Measurements from ENCODE around the gene ARHGAP6.
"Not testable (repeated sequence)": the region's sequence is repeated elsewhere in the genome, so short reads cannot be mapped to it uniquely, and the experiment has no call there.

ARHGAP6 gene

DNA sequence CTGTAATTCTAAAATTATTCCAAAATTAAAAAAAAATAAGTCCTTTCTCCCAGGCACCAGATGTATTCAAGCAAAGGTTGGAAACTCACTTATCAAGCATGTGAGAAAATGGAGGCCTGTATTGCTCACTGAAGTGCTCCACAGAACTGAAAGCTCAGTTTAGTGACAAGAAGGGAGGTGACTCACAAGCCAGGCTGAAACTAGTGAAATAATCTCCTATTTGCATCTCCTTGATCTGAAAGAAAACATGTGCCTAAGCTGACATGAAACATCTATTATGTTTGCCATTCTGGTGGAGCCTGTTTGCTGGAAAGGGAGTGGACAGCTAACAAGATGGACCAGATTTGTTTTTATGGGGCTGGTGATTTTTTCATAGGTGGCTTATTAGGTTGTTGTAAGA is 426.5 kb downstream of the ARHGAP6 start:
- TF ChIP-seq TCF4 (CRISPR knock-in tag; IDR thresholded peaks at IDR 0.05; ENCODE audit: borderline replicate concordance) (peak; percentile 38; the same call in 1 of the 2 replicates), ISL1 (CRISPR knock-in tag; IDR thresholded peaks at IDR 0.05) (no peak; the same call in 1 of the 2 replicates)
- peak; percentile 90 for ATAC-seq

DNA sequence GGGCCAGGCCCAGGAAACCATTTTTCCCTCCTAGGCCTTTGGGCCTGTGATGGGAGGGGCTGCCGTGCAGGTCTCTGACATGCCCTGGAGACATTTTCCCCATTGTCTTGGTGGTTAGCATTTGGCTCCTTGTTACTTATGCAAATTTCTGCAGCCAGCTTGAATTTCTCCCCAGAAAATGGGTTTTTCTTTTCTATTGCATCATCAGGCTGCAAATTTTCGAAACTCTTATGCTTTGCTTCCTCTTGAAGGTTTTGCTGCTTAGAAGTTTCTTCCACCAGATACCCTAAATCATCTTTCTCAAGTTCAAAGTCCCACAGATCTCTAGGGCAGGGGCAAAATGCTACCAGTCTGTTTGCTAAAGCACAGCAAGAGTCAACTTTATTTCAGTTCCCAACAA is 430.3 kb downstream of the ARHGAP6 start:
- ATAC-seq = not testable (repeated sequence)

DNA sequence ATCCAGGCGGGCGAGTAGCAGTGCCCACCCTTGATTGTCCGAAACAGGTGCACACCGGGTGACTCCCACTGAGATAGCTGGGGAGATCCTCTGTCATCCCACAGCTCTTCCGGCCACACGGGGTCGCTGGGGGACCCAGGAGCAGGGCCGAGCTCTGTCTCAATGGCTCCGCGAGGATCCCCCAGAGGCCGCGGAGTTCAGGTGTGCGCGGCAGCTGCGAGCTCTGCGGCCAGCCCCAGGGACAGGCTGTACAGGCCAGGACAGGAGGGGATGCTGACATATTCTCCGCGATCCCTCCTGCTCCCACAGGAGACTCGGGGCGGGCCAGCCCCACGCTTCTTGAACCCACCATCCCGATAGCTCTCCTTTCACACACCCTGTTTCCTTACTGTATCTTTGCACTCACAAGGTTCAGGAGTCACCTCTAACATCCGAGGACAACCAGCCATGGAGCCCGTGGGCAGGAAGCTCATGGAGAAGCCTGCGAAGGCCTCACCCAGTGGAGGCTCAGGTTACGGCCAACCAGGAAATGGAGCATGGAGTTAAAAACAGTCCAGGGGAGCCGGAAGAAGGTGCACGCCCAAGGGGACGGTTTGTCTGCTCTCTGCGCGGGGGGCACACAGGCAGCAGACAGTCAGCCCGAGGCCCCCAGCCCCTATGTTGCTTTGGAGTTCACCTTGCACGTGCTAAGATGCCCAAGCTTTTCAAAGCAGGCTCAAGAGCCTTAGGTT is 450.4 kb downstream of the ARHGAP6 start:
- no peak for ATAC-seq

GRCh38 chrX:11214346-11215190 is 451.2 kb downstream of the ARHGAP6 start:
- ATAC-seq = no peak
- TF ChIP-seq TCF4 (CRISPR knock-in tag; IDR thresholded peaks at IDR 0.05; ENCODE audit: borderline replicate concordance) (no peak), RARB (CRISPR knock-in tag; IDR thresholded peaks at IDR 0.05) (no peak), TOX (CRISPR knock-in tag; IDR thresholded peaks at IDR 0.05; ENCODE audit: borderline replicate concordance) (no peak), ZNF565 (CRISPR knock-in tag; conservative IDR thresholded peaks at IDR 0.05; ENCODE audit: low read depth) (no peak), ZFP30 (CRISPR knock-in tag; IDR thresholded peaks at IDR 0.05) (no peak), ESRRG (CRISPR knock-in tag; IDR thresholded peaks at IDR 0.05) (no peak), BACH2 (CRISPR knock-in tag; IDR thresholded peaks at IDR 0.05; ENCODE audit: borderline replicate concordance) (no peak), SNAI2 (CRISPR knock-in tag; IDR thresholded peaks at IDR 0.05) (no peak), ARNTL (CRISPR knock-in tag; IDR thresholded peaks at IDR 0.05; ENCODE audit: borderline replicate concordance, low read depth) (no peak), ISL1 (CRISPR knock-in tag; IDR thresholded peaks at IDR 0.05) (no peak), CREB5 (CRISPR knock-in tag; IDR thresholded peaks at IDR 0.05; ENCODE audit: low read depth) (no peak)
- TF ChIP-seq, protein P1, sequence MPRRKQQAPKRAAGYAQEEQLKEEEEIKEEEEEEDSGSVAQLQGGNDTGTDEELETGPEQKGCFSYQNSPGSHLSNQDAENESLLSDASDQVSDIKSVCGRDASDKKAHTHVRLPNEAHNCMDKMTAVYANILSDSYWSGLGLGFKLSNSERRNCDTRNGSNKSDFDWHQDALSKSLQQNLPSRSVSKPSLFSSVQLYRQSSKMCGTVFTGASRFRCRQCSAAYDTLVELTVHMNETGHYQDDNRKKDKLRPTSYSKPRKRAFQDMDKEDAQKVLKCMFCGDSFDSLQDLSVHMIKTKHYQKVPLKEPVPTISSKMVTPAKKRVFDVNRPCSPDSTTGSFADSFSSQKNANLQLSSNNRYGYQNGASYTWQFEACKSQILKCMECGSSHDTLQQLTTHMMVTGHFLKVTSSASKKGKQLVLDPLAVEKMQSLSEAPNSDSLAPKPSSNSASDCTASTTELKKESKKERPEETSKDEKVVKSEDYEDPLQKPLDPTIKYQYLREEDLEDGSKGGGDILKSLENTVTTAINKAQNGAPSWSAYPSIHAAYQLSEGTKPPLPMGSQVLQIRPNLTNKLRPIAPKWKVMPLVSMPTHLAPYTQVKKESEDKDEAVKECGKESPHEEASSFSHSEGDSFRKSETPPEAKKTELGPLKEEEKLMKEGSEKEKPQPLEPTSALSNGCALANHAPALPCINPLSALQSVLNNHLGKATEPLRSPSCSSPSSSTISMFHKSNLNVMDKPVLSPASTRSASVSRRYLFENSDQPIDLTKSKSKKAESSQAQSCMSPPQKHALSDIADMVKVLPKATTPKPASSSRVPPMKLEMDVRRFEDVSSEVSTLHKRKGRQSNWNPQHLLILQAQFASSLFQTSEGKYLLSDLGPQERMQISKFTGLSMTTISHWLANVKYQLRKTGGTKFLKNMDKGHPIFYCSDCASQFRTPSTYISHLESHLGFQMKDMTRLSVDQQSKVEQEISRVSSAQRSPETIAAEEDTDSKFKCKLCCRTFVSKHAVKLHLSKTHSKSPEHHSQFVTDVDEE (CRISPR knock-in tag; IDR thresholded peaks at IDR 0.05) = no peak

More for the DNA sequence above, 450.4 kb downstream of the ARHGAP6 start:
- no peak for TF ChIP-seq ZC3H10 (CRISPR knock-in tag; IDR thresholded peaks at IDR 0.05)
- TF ChIP-seq ZNF8 (CRISPR knock-in tag; IDR thresholded peaks at IDR 0.05) = no peak

GRCh38 chrX:11212741-11213140 is 453.0 kb downstream of the ARHGAP6 start:
- no peak for ATAC-seq
- no peak for TF ChIP-seq ZFP3 (CRISPR knock-in tag; IDR thresholded peaks at IDR 0.05)
- no peak for TF ChIP-seq ZNF70 (CRISPR knock-in tag; IDR thresholded peaks at IDR 0.05)
- no peak for TF ChIP-seq ARNTL (CRISPR knock-in tag; IDR thresholded peaks at IDR 0.05; ENCODE audit: borderline replicate concordance, low read depth)
- no peak for TF ChIP-seq TCF4 (CRISPR knock-in tag; IDR thresholded peaks at IDR 0.05; ENCODE audit: borderline replicate concordance)
- no peak for TF ChIP-seq RARB (CRISPR knock-in tag; IDR thresholded peaks at IDR 0.05)
- TF ChIP-seq TOX (CRISPR knock-in tag; IDR thresholded peaks at IDR 0.05; ENCODE audit: borderline replicate concordance) = no peak
- no peak for TF ChIP-seq ZNF8 (CRISPR knock-in tag; IDR thresholded peaks at IDR 0.05)
- no peak for TF ChIP-seq ESRRG (CRISPR knock-in tag; IDR thresholded peaks at IDR 0.05)
- TF ChIP-seq OSR1 (CRISPR knock-in tag; IDR thresholded peaks at IDR 0.05) = no peak
- TF ChIP-seq CSRNP3 (CRISPR knock-in tag; IDR thresholded peaks at IDR 0.05) = no peak
- TF ChIP-seq SNAI2 (CRISPR knock-in tag; IDR thresholded peaks at IDR 0.05) = no peak
- TF ChIP-seq ZC3H10 (CRISPR knock-in tag; IDR thresholded peaks at IDR 0.05) = no peak
- no peak for TF ChIP-seq ZNF565 (CRISPR knock-in tag; conservative IDR thresholded peaks at IDR 0.05; ENCODE audit: low read depth)
- TF ChIP-seq, protein P2, sequence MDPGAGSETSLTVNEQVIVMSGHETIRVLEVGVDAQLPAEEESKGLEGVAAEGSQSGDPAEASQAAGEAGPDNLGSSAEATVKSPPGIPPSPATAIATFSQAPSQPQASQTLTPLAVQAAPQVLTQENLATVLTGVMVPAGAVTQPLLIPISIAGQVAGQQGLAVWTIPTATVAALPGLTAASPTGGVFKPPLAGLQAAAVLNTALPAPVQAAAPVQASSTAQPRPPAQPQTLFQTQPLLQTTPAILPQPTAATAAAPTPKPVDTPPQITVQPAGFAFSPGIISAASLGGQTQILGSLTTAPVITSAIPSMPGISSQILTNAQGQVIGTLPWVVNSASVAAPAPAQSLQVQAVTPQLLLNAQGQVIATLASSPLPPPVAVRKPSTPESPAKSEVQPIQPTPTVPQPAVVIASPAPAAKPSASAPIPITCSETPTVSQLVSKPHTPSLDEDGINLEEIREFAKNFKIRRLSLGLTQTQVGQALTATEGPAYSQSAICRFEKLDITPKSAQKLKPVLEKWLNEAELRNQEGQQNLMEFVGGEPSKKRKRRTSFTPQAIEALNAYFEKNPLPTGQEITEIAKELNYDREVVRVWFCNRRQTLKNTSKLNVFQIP (CRISPR knock-in tag; IDR thresholded peaks at IDR 0.05; ENCODE audit: borderline replicate concordance, low read depth) = no peak
- TF ChIP-seq GLIS3 (CRISPR knock-in tag; IDR thresholded peaks at IDR 0.05) = no peak
- no peak for TF ChIP-seq ISL1 (CRISPR knock-in tag; IDR thresholded peaks at IDR 0.05)
- TF ChIP-seq CSDC2 (CRISPR knock-in tag; IDR thresholded peaks at IDR 0.05) = no peak
- TF ChIP-seq, protein P1 (CRISPR knock-in tag; IDR thresholded peaks at IDR 0.05) = no peak
- no peak for TF ChIP-seq BACH2 (CRISPR knock-in tag; IDR thresholded peaks at IDR 0.05; ENCODE audit: borderline replicate concordance)
